Measurements from ENCODE around the gene SLC24A3. TPM values are rescaled to one million over a fixed set of nuclear protein-coding genes. Genes with fewer than 3 reads are reported as not detected.

SLC24A3 gene
- total and polyA plus RNA-seq, 2 of the 13 experiments (the other 11 are each of a cell fraction or from before 2014, with no cell fraction given): not detected

DNA sequence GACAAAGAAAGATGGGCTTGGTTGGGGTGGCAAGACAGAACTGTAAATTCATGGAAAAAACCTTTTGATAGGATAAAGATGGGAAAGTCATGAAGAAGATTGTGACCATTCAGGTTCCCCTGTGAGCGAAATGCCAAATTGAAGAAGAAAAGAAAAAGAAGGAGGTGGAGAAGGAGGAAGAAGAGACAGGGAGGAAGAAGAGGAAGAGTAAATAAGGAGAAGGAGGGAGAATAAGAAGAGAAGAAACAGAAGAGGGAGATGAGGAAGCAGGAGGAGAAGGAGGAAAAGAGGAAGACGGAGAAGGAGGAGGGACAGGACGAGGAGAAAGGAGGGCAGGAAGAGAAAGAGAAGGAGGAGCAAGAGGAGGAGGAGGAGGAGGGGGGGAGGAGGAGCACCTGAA, 199.8 kb downstream of the SLC24A3 start (continued):
- TF ChIP-seq, protein P1, sequence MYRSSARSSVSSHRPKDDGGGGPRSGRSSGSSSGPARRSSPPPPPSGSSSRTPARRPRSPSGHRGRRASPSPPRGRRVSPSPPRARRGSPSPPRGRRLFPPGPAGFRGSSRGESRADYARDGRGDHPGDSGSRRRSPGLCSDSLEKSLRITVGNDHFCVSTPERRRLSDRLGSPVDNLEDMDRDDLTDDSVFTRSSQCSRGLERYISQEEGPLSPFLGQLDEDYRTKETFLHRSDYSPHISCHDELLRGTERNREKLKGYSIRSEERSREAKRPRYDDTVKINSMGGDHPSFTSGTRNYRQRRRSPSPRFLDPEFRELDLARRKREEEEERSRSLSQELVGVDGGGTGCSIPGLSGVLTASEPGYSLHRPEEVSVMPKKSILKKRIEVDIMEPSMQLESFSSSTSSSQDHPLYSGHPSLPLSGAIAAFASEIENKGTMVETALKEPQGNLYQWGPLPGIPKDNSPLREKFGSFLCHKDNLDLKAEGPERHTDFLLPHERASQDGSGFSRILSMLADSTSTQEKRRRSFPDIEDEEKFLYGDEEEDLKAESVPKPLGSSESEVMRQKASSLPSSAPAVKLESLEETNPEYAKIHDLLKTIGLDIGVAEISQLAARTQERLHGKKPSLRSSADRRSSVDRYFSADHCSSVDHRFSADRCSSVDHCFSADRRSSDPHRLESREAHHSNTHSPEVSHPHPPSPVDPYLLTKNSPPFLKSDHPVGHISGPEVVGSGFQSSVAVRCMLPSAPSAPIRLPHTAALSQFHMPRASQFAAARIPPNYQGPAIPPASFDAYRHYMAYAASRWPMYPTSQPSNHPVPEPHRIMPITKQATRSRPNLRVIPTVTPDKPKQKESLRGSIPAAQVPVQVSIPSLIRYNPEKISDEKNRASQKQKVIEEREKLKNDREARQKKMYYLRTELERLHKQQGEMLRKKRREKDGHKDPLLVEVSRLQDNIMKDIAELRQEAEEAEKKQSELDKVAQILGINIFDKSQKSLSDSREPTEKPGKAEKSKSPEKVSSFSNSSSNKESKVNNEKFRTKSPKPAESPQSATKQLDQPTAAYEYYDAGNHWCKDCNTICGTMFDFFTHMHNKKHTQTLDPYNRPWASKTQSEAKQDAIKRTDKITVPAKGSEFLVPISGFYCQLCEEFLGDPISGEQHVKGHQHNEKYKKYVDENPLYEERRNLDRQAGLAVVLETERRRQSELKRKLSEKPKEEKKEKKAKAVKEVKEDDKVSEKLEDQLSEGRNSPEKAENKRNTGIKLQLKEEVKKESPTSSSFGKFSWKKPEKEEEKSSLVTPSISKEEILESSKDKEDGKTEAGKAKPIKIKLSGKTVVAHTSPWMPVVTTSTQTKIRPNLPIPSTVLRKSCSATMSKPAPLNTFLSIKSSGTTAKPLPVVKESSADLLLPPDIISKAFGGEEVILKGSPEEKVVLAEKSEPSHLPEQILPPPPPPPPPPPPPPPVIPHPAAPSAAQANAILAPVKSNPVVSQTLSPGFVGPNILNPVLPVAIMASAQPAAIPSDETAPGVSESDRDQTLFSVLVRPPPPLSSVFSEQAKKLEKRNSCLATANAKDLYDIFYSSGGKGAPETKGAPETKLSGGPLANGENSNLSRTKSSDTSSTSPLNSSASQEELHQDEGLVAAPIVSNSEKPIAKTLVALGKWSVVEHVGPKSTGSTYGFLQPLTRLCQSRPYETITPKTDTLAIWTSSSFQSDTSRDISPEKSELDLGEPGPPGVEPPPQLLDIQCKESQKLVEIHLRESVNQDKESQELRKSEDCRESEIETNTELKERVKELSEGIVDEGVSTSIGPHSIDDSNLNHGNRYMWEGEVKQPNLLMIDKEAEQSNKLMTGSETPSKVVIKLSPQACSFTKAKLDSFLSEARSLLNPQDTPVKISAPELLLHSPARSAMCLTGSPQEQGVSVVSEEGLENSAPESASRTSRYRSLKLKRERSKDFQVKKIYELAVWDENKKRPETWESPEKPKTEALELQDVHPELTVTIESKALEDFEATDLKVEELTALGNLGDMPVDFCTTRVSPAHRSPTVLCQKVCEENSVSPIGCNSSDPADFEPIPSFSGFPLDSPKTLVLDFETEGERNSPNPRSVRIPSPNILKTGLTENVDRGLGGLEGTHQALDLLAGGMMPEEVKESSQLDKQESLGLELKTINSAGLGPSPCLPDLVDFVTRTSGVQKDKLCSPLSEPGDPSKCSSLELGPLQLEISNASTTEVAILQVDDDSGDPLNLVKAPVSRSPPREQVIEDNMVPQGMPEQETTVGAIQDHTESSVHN (CRISPR knock-in tag; IDR thresholded peaks at IDR 0.05): no peak
- peak; percentile 85 for TF ChIP-seq ZNF282 (IDR thresholded peaks at IDR 0.05; ENCODE audit: partially characterized antibody)
- no peak for TF ChIP-seq PHF21A (CRISPR knock-in tag; IDR thresholded peaks at IDR 0.05)
- TF ChIP-seq ZNF124 (CRISPR knock-in tag; IDR thresholded peaks at IDR 0.05): no peak
- TF ChIP-seq, protein P2, sequence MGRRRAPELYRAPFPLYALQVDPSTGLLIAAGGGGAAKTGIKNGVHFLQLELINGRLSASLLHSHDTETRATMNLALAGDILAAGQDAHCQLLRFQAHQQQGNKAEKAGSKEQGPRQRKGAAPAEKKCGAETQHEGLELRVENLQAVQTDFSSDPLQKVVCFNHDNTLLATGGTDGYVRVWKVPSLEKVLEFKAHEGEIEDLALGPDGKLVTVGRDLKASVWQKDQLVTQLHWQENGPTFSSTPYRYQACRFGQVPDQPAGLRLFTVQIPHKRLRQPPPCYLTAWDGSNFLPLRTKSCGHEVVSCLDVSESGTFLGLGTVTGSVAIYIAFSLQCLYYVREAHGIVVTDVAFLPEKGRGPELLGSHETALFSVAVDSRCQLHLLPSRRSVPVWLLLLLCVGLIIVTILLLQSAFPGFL (CRISPR knock-in tag; IDR thresholded peaks at IDR 0.05): no peak
- TF ChIP-seq NONO (IDR thresholded peaks at IDR 0.05): peak; percentile 83; the same call in 1 of the 2 replicates
- no peak for TF ChIP-seq NONO (CRISPR knock-in tag; conservative IDR thresholded peaks at IDR 0.05)
- 0 out of 2 replicates have a peak, but pooled peaks have one; percentile 28 for TF ChIP-seq TRIM22 (IDR thresholded peaks at IDR 0.05)
- TF ChIP-seq ASH2L (IDR thresholded peaks at IDR 0.05; ENCODE audit: insufficient read length, low read depth, low read length): no peak
- no peak for TF ChIP-seq JARID2 (CRISPR knock-in tag; IDR thresholded peaks at IDR 0.05; ENCODE audit: insufficient replicate concordance)
- TF ChIP-seq, protein P3, sequence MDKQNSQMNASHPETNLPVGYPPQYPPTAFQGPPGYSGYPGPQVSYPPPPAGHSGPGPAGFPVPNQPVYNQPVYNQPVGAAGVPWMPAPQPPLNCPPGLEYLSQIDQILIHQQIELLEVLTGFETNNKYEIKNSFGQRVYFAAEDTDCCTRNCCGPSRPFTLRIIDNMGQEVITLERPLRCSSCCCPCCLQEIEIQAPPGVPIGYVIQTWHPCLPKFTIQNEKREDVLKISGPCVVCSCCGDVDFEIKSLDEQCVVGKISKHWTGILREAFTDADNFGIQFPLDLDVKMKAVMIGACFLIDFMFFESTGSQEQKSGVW (CRISPR knock-in tag; IDR thresholded peaks at IDR 0.05; ENCODE audit: borderline replicate concordance): no peak
- peak; percentile 83 for TF ChIP-seq PHB2 (IDR thresholded peaks at IDR 0.05; ENCODE audit: partially characterized antibody)
- TF ChIP-seq NCOR1 (IDR thresholded peaks at IDR 0.05; ENCODE audit: borderline replicate concordance, low read length): no peak
- TF ChIP-seq SAP130 (CRISPR knock-in tag; IDR thresholded peaks at IDR 0.05; ENCODE audit: low read depth): no peak
- no peak for TF ChIP-seq POLR2AphosphoS2 (IDR thresholded peaks at IDR 0.05; ENCODE audit: low read depth, low read length)
- TF ChIP-seq ZNF713 (CRISPR knock-in tag; IDR thresholded peaks at IDR 0.05): no peak
- TF ChIP-seq ZBTB10 (CRISPR knock-in tag; IDR thresholded peaks at IDR 0.05; ENCODE audit: borderline replicate concordance): no peak
